ENCODE results near the gene RAB13. TPM values are rescaled to one million over a fixed set of nuclear protein-coding genes. Genes with fewer than 3 reads are reported as not detected.
A peak's percentile ranks its signal among the peaks of the same experiment; 100 is the strongest.

The RAB13 gene
- total and polyA plus RNA-seq, 2 of the 13 experiments (the other 11 are each of a cell fraction or from before 2014, with no cell fraction given): 15.9 to 24.7 TPM

DNA sequence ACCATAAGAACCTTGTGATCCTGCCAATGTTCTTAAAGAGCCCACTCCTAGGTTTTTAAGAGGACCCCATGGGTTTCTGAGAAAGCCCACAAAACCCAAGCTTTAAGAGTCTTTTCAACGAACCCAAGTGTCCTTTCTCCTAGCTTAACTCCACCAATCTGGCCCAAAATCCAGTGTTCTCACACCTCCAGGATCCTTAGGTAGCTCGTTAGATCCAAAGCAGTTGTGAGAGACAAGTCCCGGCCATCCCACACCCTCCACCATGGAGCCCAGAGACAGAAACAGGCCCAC lies 41.4 kb downstream of the RAB13 start (continued):
- TF ChIP-seq SMC3 (IDR thresholded peaks at IDR 0.05; ENCODE audit: low read length) (no peak), NKX3-1 (CRISPR knock-in tag; IDR thresholded peaks at IDR 0.05) (no peak)

DNA sequence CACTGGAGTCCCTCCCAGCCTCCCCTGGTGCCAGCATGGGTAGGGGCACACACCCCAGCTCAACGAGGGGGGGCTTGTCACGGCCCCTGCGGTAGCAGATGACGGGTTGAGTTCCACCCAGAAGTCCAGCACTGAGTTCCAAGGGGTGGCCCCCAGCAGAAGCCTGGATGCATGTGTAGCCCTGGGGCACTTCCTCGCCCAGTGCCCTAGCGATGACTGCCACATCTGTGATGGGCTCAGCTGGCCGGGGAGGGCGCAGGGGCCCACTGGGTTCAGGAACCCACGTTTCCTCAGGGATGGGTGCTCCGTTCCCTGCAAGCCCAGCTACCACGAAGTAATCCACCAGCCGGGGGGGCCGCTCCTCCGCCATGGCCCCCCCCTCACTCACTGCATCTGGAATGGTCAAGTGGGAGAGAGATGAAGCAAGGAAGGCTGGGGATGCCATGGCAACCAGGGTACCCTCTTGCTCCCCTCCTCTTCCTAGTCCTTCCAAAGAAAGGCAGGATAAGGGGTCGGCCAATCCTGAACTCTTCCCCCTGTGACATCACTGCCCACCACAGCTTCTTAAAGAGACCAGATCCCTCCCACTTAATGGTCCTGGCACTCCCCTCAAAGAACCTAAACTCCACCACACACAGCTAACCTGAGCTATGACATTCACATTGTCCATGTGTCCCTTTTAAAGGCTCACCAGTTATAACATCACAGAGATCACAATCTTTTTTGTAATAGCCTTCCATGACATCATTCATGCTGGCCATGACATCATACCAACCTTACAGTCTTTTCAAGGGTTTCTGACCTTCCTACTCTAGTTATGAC lies 41.9 kb downstream of the RAB13 start:
- intact Hi-C loops (cut with micrococcal nuclease; ENCODE audit: unreplicated experiment): no loop called here
- FAIRE-seq: no peak
- POLR2A ChIA-PET: interaction anchor here (0.9 to 5.3 kb wide), 5 partner anchors 10 to 46 kb away, joined by 5 to 43 read pairs (median 20); partner anchors contain the start of genes CREB3L4, GATAD2B and SLC39A1

More for the DNA sequence above, 41.9 kb downstream of the RAB13 start:
- BruUV-seq (replicated peaks): no TSS peak
- H3K27me3 ChIP-seq (ENCODE audit: control insufficient read depth in 1 of 2, insufficient read depth in 2 of 2, low read length in 2 of 2): no peaks in the 10 kb centered on the region
- H3K4me2 ChIP-seq (ENCODE audit: low read depth, low read length): peak overlapping the region; percentile 87; the same call in 1 of the 2 replicates
- in situ Hi-C loops (cut with HindIII; ENCODE audit: extremely low pct_ligation_motif_present, low pct_unique_long_range_greater_than_20kb): loop anchor here (10.0 kb wide), 1 partner anchor 119 kb away; no protein-coding TSS in a partner anchor
- TF ChIP-seq AGO2 (optimal IDR thresholded peaks at IDR 0.05; ENCODE audit: low read depth, low read length) (peak; percentile 62), CREB1 (IDR thresholded peaks at IDR 0.05) (peak; percentile 85), CREB1 (CRISPR knock-in tag; IDR thresholded peaks at IDR 0.05) (no peak), TOPORS (CRISPR knock-in tag; IDR thresholded peaks at IDR 0.05) (no peak), ZNF292 (CRISPR knock-in tag; IDR thresholded peaks at IDR 0.05; ENCODE audit: borderline replicate concordance, low read depth) (no peak), ZNF501 (CRISPR knock-in tag; IDR thresholded peaks at IDR 0.05) (no peak), ZNF460 (CRISPR knock-in tag; IDR thresholded peaks at IDR 0.05; ENCODE audit: borderline replicate concordance) (no peak), ATF7 (IDR thresholded peaks at IDR 0.05) (peak; percentile 93), ATF7 (CRISPR knock-in tag; IDR thresholded peaks at IDR 0.05) (no peak), ZBTB21 (CRISPR knock-in tag; IDR thresholded peaks at IDR 0.05) (peak; percentile 85), DPF2 (CRISPR knock-in tag; IDR thresholded peaks at IDR 0.05; ENCODE audit: borderline replicate concordance, low read depth) (no peak), YY1 (IDR thresholded peaks at IDR 0.05; ENCODE audit: insufficient read depth, insufficient replicate concordance, low read depth, low read length) (no peak)
- TF ChIP-seq, protein P1, sequence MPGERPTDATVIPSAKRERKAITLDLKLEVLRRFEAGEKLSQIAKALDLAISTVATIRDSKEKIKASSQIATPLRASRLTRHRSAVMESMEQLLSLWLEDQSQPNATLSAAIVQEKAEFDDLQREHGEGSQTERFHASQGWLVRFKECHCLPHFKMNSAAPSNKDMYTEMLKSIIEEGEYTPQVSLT (CRISPR knock-in tag; IDR thresholded peaks at IDR 0.05; ENCODE audit: borderline replicate concordance, low read depth): no peak
- TF ChIP-seq, protein P2, sequence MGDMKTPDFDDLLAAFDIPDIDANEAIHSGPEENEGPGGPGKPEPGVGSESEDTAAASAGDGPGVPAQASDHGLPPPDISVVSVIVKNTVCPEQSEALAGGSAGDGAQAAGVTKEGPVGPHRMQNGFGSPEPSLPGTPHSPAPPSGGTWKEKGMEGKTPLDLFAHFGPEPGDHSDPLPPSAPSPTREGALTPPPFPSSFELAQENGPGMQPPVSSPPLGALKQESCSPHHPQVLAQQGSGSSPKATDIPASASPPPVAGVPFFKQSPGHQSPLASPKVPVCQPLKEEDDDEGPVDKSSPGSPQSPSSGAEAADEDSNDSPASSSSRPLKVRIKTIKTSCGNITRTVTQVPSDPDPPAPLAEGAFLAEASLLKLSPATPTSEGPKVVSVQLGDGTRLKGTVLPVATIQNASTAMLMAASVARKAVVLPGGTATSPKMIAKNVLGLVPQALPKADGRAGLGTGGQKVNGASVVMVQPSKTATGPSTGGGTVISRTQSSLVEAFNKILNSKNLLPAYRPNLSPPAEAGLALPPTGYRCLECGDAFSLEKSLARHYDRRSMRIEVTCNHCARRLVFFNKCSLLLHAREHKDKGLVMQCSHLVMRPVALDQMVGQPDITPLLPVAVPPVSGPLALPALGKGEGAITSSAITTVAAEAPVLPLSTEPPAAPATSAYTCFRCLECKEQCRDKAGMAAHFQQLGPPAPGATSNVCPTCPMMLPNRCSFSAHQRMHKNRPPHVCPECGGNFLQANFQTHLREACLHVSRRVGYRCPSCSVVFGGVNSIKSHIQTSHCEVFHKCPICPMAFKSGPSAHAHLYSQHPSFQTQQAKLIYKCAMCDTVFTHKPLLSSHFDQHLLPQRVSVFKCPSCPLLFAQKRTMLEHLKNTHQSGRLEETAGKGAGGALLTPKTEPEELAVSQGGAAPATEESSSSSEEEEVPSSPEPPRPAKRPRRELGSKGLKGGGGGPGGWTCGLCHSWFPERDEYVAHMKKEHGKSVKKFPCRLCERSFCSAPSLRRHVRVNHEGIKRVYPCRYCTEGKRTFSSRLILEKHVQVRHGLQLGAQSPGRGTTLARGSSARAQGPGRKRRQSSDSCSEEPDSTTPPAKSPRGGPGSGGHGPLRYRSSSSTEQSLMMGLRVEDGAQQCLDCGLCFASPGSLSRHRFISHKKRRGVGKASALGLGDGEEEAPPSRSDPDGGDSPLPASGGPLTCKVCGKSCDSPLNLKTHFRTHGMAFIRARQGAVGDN (CRISPR knock-in tag; IDR thresholded peaks at IDR 0.05): 0 out of 2 replicates have a peak, but pooled peaks have one; percentile 16
- WGBS (ENCODE audit: low lambda C conversion rate): 95% methylated on average over 7 of the region's 15 CpGs
- no peak overlapping the region for H3K27ac ChIP-seq (ENCODE audit: extremely low read length, insufficient read depth, low read length)
- H3K9me3 ChIP-seq (ENCODE audit: low read length): no peaks in the 10 kb centered on the region
- H3K36me3 ChIP-seq (replicated peaks in 1 of 2; ENCODE audit: control insufficient read depth in 1 of 2, insufficient read depth in 2 of 2, low read length in 2 of 2): peaks cover 12 to 49% of the 10 kb centered on the region in 2 experiments; a peak in 4 of 5 replicates
- H3K79me2 ChIP-seq (ENCODE audit: insufficient read depth, low read length): peaks cover 11% of the 10 kb centered on the region
- H3K9ac ChIP-seq (ENCODE audit: insufficient read depth, low read depth, low read length): 0 out of 2 replicates have a peak overlapping the region, but pooled peaks have one; percentile 82
- no peak overlapping the region for H3K4me3 ChIP-seq (replicated peaks in 1 of 3; ENCODE audit: insufficient read depth in 1 of 3, low read depth in 2 of 3, low read length in 3 of 3)
- H2AFZ ChIP-seq (ENCODE audit: low read length): no peak overlapping the region
- no peaks in the 10 kb centered on the region for H4K20me1 ChIP-seq (ENCODE audit: insufficient read depth, low read length)
- ATAC-seq: no peak
- peaks cover 40% of the 10 kb centered on the region for H3K4me1 ChIP-seq (ENCODE audit: insufficient read depth, low read length)
- CTCF ChIA-PET (ENCODE audit: low intra/inter-chr PET ratio, low total read pairs): no interaction called here
- DNase-seq (ENCODE audit: low spot score): no peak
